ELR (cell line): ENCODE data around the gene MTHFD2.

ENCODE experiments used
- DNase-seq: peaks from one replicate; pipeline ENCODE4 v3.0.0-alpha.2; 2015; ENCODE audit warnings: low read depth

The MTHFD2 gene

DNA sequence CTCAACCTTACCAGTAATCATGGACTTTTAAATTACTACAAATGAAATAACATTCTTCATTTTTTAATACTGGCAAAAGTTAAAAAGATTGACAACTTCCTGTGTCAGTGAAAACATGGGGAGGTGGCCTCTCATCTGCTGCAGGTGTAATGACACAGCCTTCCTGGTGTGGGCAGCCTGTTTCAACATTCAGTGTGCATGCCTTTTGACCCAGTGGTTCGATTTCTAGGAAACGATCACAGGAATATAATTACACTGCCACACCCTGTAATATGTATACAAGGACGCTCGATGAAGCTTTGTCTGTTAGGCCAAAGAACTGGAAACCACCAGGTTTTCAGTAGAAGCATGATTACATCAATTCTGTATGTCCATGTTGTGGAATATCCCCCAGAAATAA is 68.7 kb downstream of the MTHFD2 start:
- peak; percentile 10 for DNase-seq
